Inflammatory macrophage treated with lipopolysaccharide for 1 hour (primary cell): ENCODE measurements around the gene GABRG3.

ENCODE experiments used
- DNase-seq, 2 donors: peaks; one replicate each; pipeline ENCODE4 v3.0.0-alpha.2; 2020 to 2022

GABRG3 gene

GRCh38 chr15:27535445-27536129 lies 564.6 kb downstream of the GABRG3 start:
- no peak for DNase-seq

- no peak for DNase-seq
Observed at GRCh38 chr15:27538325-27538724, 567.3 kb downstream of the GABRG3 start.

DNA sequence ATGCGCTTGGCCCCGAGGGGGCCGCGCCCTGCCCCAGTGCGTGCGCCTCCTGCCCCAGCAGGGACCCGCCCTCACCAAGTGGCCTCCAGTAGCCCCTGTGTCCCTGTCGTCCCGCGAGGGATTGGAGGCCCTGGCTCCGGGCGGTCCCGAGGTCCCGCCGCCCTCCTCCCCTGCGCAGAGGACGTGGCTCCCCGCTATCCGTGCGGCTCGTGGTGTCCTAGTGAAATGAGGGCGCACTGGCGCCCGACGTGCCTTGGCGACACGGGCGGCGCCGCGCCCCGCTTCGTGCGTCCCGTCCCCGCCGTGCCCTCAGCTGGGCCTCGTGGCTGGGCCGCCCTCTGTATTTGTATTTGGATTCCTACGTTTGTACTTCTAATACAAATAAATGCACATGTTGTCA lies 570.6 kb downstream of the GABRG3 start:
- DNase-seq, result no peak

- DNase-seq, result no peak
Observed at GRCh38 chr15:27545494-27546255, 574.7 kb downstream of the GABRG3 start.

- no peak for DNase-seq
Observed at GRCh38 chr15:27549746-27550145, 578.8 kb downstream of the GABRG3 start.

- no peak for DNase-seq
Observed at GRCh38 chr15:27550635-27551034, 579.7 kb downstream of the GABRG3 start.

GRCh38 chr15:27561816-27562215 lies 590.8 kb downstream of the GABRG3 start:
- no peak for DNase-seq

- no peak for DNase-seq
Observed at GRCh38 chr15:27563765-27564370, 592.9 kb downstream of the GABRG3 start.

- no peak for DNase-seq
Observed at GRCh38 chr15:27564656-27565055, 593.7 kb downstream of the GABRG3 start.

DNA sequence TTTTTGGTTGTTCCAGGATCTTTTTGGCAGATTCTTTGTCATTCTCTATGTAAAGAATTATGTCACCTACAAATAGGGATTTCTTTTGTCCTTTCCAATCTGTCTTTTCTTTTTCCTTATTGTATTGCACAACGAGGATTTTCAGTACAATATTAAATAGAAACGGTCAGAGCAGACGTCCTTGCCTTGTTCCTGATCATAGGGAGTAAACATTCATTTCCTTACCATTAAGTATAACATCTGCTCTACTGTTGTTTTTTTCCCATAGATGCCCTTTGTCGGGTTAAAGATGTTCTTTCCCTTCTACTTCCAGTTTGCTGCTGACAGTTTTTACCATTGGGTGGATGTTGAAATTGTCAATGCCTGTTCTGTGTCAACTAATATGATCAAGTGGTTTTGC lies 599.8 kb downstream of the GABRG3 start:
- DNase-seq, result no peak

DNA sequence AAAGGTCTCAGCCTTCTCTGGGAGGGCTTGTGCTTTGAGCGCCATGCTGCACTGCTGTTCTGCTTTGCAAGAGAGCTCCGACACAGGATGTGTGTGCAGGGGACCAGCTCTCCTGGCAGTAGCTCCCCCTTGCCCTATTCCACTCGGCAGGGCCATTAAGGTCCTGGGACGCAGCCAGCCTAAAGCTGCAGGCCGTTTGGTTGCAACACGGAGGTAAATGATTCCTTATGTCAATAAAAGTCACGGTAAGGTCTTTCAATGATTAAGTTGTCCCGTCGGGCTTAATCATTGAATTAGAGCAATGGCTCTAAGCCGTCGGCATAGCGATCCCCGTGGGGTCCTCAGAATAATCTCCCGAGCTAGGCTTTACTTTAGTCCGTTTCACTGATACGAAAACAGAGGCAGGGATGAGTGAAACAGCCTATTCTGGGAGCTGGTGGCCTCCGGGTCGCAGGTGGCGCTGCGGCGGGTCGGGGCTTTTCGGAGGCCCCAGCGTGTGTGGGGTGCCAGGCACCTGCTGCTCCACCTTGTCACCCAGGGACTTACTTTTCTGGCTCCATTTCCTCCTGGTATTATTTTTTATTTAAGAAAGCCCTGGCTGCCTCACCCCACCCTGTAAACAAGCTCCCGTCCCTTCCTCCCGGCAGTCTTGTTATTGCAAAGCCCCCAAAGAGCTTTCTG lies 603.0 kb downstream of the GABRG3 start:
- no peak for DNase-seq

DNA sequence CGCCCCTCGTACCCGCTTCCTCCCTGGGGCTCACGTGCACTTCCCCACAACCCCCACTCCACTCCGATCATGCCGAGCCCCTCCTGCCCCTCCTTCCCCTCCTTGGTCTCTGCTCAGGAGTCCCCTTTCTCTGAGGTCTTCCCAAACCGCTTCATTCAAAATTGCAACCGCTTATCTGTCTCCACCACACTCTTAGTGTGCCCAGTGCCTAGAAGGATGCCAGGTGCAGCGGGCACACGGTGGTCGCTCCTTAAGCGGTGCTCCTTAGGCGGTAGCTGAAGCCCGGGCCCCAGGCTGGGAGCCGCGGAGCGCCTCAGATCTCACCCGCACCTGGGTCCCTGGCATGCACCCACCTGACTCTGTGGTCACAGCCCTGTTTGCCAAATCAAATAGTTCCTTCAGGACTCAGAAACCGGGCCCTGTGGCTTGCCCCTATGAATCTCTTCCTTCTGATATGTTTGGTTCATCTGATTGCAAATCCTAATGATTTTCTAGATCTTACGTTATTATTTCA lies 603.6 kb downstream of the GABRG3 start:
- no peak for DNase-seq

DNA sequence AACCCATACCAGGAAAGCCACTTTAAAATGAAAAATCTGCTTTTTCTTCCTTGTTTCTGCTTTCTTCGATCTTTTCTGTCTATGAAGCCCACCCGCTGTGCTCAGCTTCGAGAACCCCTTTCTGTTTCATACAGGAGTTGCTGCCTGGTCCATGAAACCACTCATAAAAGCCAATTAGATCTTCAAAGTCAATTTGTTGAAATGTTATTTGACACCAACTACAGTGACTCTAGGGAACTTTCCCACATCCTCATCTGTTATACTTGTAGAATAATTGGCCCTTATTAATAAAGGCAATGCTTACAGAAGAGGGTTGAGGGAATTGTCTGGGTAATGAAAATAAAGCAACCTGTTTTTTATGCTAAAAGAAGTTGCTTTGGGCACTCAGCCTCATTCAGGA lies 604.5 kb downstream of the GABRG3 start:
- no peak for DNase-seq

- no peak for DNase-seq
Observed at GRCh38 chr15:27576576-27576975, 605.6 kb downstream of the GABRG3 start.

DNA sequence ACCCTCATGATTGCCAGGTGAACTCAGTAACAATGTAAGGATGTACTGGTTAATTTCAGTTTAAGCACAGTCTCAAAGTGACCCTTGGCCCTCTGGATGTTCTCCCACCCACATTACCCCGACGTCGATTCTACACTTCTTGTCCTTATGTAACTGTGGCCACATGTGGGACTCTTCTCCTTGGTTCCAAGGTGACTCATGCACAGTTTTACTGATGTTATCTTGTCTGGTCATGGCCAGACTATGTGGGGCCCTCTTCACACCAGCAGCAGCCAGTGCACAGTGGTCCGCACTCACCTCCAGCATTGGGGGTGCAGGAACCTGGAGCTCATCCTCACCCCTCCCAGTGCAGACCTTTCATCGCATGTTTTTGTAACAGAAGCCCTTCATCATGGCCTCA lies 608.8 kb downstream of the GABRG3 start:
- DNase-seq, result no peak

- no peak for DNase-seq
Observed at GRCh38 chr15:27582726-27583410, 611.9 kb downstream of the GABRG3 start.

DNA sequence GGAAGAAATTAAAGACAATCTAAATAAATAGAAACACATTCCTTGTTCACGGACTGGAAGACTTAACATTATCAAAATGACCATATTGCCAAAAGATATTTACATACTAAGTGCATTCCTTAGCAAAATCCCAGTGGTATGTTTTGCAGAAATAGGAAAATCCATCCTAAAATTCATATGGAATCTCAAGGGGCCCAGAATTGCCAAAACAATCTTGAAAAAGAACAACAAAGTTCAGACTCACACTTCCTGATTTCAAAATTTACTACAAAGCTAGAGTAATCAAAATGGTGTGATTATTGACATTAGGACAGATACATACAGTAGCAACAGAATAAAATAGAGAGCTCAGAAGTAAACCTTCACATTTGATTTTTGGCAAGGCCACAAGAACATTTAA lies 612.7 kb downstream of the GABRG3 start:
- DNase-seq, result no peak

- no peak for DNase-seq
Observed at GRCh38 chr15:27585041-27585640, 614.2 kb downstream of the GABRG3 start.

GRCh38 chr15:27587810-27588209 lies 616.8 kb downstream of the GABRG3 start:
- DNase-seq, result no peak

DNA sequence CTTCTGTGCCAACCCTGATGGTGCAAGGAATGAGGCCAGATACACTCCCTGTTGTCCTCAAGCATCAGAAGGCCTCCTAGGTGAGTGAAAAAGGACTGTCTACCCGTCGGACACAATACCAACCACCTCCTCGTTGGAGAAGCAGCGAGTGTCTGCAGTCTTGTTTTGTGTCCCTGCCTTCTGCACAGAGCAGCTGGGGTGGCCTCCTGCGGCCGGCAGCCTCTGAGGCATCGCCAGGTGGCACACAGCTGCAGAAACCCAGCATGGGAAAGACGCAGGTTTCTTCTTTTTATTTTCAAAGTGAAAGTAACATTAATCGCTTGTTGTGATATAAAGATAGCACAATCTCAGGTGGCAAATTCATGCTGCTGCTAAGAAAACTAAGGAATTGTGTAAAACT lies 618.3 kb downstream of the GABRG3 start:
- no peak for DNase-seq

DNA sequence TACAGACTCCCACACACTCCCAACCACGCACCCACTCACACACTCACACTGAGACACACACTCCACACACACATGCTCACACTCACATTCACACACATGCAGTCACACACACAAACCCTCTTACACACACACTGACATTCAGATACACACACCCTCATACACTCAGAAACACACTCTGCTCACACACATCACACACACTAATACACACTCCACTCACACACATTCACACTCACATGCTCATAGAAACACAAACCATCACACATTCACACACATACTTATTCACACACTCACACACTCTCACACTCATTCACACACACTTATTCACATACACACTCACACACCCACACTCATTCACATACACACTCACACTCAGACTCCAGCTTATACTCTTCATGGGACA lies 618.8 kb downstream of the GABRG3 start:
- no peak for DNase-seq
